Measurements from ENCODE around the gene AGBL4.
"Not testable (repeated sequence)": the region's sequence is repeated elsewhere in the genome, so short reads cannot be mapped to it uniquely, and the experiment has no call there.

Gene AGBL4

DNA sequence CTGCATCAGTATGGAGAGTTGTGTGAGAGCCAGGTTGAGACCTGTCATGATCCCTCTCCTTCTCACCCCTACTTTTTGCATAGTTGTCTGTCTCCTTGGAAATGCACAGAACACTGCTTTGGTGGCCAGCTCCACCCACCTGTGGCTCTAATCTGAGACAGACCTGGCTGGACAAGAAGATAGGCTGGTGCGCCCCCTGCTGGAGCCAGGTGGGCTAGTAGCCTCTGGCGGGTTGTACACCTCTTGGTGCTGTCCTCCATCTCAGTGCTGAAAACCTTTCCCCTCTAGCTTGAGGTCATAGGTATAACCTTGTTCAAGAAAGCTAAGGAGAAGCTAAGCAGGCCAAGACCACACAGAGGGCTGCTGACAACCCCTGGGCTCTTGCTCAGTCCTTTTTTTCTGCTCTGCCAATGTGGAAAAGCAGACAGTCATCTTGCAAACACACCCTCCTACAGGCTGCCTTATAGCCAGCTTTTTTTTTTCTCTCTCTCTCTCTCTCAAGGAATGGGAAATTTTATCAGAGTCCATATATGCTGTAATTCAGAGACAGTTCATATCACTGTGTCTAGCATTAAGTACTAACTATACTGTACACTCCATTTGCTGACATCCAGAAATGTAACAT, 1492.9 kb downstream of the AGBL4 start:
- Histone ChIP-seq H3K9ac (ENCODE audit: insufficient read length) (no peak overlapping the region), H3K27ac (no peak overlapping the region), H3K36me3 (ENCODE audit: insufficient read depth, low read length) (no peaks in the 10 kb centered on the region), H3K9me3 (ENCODE audit: low read depth, low read length) (no peaks in the 10 kb centered on the region), H3K4me3 (no peak overlapping the region)
- TF ChIP-seq EZH2 (IDR thresholded peaks at IDR 0.05) (no peak), FOXP2 (optimal IDR thresholded peaks at IDR 0.05; ENCODE audit: control extremely low read depth, extremely low read length, insufficient read depth) (no peak), POLR2AphosphoS5 (IDR thresholded peaks at IDR 0.05; ENCODE audit: borderline replicate concordance, low read depth, low read length) (no peak)
- DNase-seq (ENCODE audit: low read depth, low spot score) = no peak

DNA sequence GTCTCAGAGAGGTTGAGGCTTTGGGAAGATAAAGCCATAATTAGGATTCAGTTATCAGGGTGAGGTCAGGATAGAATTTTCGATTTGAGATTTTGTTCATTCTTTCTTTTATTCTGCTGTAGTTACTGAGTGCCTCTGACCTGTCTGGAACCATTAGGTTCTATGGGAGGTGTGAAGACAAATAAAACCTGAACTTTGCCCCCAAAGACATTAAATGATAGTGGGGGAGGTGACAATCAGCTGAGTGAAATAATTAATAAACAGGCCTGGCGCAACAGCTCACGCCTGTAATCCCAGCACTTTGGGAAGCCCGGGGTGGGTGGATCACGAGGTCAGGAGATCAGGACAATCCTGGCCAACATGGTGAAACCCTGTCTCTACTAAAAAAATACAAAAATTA, 1496.7 kb downstream of the AGBL4 start:
- DNase-seq (ENCODE audit: low read depth, low spot score) = no peak
- Histone ChIP-seq H3K9ac (ENCODE audit: insufficient read length) (no peak overlapping the region), H3K4me3 (no peak overlapping the region), H3K27ac (peak overlapping the region; percentile 3; the same call in 1 of the 2 replicates), H3K9me3 (ENCODE audit: low read depth, low read length) (no peaks in the 10 kb centered on the region), H3K36me3 (ENCODE audit: insufficient read depth, low read length) (no peaks in the 10 kb centered on the region)
- no peak for TF ChIP-seq EZH2 (IDR thresholded peaks at IDR 0.05)
- no peak for TF ChIP-seq POLR2AphosphoS5 (IDR thresholded peaks at IDR 0.05; ENCODE audit: borderline replicate concordance, low read depth, low read length)
- no peak for TF ChIP-seq FOXP2 (optimal IDR thresholded peaks at IDR 0.05; ENCODE audit: control extremely low read depth, extremely low read length, insufficient read depth)

DNA sequence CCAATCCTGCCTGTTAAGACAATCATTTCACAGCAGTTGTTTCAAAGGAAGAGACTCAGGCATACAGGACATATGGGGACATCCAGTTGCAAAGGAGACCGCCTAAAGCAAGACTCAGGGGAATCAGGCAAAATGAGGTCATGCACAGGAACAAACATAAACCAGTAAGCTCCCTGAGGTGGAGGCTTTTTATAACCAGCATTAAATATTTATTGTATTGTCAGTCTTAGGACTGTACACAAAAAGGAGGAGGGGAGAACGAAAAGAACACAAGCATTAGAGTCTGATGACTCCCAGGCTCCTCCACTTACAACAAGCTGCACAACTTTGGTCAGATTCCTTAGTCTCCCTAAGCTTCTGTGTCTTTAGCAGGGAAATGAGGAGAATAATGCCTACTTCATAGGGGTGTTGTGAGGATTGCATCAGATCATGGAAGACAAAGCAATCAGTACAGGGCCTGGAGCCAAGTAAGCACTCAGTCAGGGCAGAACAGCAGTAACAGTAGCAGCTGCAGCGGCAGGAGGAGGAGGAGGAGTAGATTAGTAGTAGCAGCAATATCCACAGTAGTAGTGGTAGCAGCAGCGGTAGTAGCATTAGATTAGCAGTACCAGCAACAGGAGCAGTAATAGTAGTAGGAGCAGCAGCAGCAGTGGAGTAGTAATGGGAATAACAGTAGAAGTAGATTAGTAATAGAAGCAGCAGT, 1497.6 kb downstream of the AGBL4 start:
- H3K36me3 ChIP-seq (ENCODE audit: insufficient read depth, low read length) = no peaks in the 10 kb centered on the region
- H3K9ac ChIP-seq (ENCODE audit: insufficient read length) = no peak overlapping the region
- TF ChIP-seq FOXP2 (optimal IDR thresholded peaks at IDR 0.05; ENCODE audit: control extremely low read depth, extremely low read length, insufficient read depth) (no peak), POLR2AphosphoS5 (IDR thresholded peaks at IDR 0.05; ENCODE audit: borderline replicate concordance, low read depth, low read length) (no peak), EZH2 (IDR thresholded peaks at IDR 0.05) (no peak)
- peak overlapping the region; percentile 10; the same call in 1 of the 2 replicates for H3K27ac ChIP-seq
- DNase-seq (ENCODE audit: low read depth, low spot score) = no peak
- H3K9me3 ChIP-seq (ENCODE audit: low read depth, low read length) = no peaks in the 10 kb centered on the region
- peak overlapping the region; percentile 24; the same call in 1 of the 2 replicates for H3K4me3 ChIP-seq

DNA sequence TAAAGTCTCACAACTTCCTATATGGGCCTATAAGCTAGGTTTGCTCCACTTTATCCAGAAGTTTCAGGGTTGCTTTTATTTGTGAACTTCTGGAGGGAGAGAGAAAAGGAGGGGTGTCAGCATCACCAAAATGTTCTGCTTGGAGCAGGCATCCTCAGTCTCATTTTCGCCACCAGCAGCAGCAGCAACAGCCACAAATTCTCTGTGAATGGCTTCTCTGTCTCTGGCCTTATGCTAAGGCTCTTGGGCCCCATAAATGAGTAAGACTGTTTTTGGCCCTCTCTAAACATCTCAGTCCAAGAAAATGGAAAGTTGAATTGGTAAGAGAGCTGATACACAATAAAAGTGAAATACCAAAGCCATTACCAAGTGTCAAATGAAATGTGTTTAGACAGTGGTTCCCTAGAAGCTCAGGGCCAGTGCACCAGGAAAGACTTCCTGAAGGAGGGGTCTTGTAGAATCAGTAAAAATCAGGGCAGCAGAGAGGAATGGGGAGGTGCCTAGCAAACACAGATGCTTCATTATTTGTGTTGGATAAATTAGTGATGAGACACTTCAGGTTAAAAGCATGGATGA, 1498.8 kb downstream of the AGBL4 start:
- no peak overlapping the region for H3K27ac ChIP-seq
- no peaks in the 10 kb centered on the region for H3K9me3 ChIP-seq (ENCODE audit: low read depth, low read length)
- H3K36me3 ChIP-seq (ENCODE audit: insufficient read depth, low read length) = no peaks in the 10 kb centered on the region
- H3K4me3 ChIP-seq = no peak overlapping the region
- no peak for DNase-seq (ENCODE audit: low read depth, low spot score)
- TF ChIP-seq EZH2 (IDR thresholded peaks at IDR 0.05) = no peak
- TF ChIP-seq FOXP2 (optimal IDR thresholded peaks at IDR 0.05; ENCODE audit: control extremely low read depth, extremely low read length, insufficient read depth) = no peak
- TF ChIP-seq POLR2AphosphoS5 (IDR thresholded peaks at IDR 0.05; ENCODE audit: borderline replicate concordance, low read depth, low read length) = no peak
- no peak overlapping the region for H3K9ac ChIP-seq (ENCODE audit: insufficient read length)

DNA sequence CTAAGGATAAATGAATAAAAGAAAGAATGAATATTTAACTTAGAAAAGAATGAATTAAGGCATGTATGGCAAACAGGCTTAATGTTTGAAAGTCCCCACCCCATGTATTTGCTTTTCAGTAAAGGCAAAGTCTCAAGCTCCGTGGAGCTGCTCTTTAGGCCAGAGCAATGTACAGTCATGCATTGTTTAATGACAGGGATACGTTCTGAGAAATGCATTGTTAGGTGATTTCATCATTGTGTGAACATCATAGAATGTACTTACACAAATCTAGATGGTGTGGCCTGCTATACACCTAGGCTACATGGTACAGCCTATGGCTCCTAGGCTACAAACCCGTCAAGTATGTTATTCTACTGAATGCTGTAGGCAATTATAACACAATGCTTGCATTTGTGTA, 1500.2 kb downstream of the AGBL4 start:
- no peak overlapping the region for H3K9ac ChIP-seq (ENCODE audit: insufficient read length)
- TF ChIP-seq EZH2 (IDR thresholded peaks at IDR 0.05) = no peak
- TF ChIP-seq POLR2AphosphoS5 (IDR thresholded peaks at IDR 0.05; ENCODE audit: borderline replicate concordance, low read depth, low read length) = no peak
- TF ChIP-seq FOXP2 (optimal IDR thresholded peaks at IDR 0.05; ENCODE audit: control extremely low read depth, extremely low read length, insufficient read depth) = no peak
- DNase-seq (ENCODE audit: low read depth, low spot score) = no peak
- H3K36me3 ChIP-seq (ENCODE audit: insufficient read depth, low read length) = no peaks in the 10 kb centered on the region
- no peaks in the 10 kb centered on the region for H3K9me3 ChIP-seq (ENCODE audit: low read depth, low read length)
- no peak overlapping the region for H3K27ac ChIP-seq
- H3K4me3 ChIP-seq = no peak overlapping the region

DNA sequence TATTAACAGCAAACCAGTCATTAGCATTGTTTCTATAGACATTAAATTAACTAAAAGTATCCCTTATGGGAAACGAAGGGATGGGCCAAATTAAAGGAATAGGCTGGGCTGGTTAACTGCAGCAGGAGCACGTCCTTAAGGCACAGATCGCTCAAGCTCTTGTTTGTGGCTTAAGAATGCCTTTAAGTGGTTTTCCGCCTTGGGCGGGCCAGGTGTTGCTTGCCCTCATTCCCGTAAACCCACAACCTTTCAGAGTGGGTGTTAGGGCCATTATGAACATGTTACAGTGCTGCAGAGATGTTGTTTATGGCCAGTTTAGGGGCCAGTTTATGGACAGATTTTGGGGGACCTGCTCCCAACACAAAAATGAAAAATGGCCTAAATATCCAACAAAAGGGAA, 1503.9 kb downstream of the AGBL4 start:
- H3K4me3 ChIP-seq; DNase-seq (ENCODE audit: low read depth, low spot score); H3K9me3 ChIP-seq (ENCODE audit: low read depth, low read length); H3K27ac ChIP-seq; H3K9ac ChIP-seq (ENCODE audit: insufficient read length); H3K36me3 ChIP-seq (ENCODE audit: insufficient read depth, low read length): not testable (repeated sequence)

DNA sequence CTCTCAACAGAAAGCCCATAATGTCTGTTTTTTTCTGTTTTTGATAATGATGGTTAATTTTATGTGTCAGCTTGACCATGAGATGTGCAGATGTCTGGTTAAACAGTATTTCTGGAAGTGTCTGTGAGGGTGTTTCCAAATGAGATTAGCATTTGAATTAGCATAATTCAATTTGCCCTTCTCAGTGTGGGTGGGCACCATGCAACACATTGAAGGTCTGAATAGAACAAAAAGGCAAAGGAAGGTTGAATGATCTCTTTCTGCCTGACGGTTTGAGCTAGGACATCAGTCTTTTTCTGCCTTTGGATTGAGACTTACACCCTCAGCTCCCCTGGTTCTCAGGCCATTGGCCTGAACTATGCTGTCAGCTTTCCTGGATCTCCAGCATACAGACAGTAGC, 1516.9 kb downstream of the AGBL4 start:
- H3K4me3 ChIP-seq = no peak overlapping the region
- no peak for TF ChIP-seq FOXP2 (optimal IDR thresholded peaks at IDR 0.05; ENCODE audit: control extremely low read depth, extremely low read length, insufficient read depth)
- TF ChIP-seq POLR2AphosphoS5 (IDR thresholded peaks at IDR 0.05; ENCODE audit: borderline replicate concordance, low read depth, low read length) = no peak
- no peak for TF ChIP-seq EZH2 (IDR thresholded peaks at IDR 0.05)
- no peak for DNase-seq (ENCODE audit: low read depth, low spot score)
- H3K9ac ChIP-seq (ENCODE audit: insufficient read length) = no peak overlapping the region
- H3K27ac ChIP-seq = no peak overlapping the region
- no peaks in the 10 kb centered on the region for H3K9me3 ChIP-seq (ENCODE audit: low read depth, low read length)
- no peaks in the 10 kb centered on the region for H3K36me3 ChIP-seq (ENCODE audit: insufficient read depth, low read length)

DNA sequence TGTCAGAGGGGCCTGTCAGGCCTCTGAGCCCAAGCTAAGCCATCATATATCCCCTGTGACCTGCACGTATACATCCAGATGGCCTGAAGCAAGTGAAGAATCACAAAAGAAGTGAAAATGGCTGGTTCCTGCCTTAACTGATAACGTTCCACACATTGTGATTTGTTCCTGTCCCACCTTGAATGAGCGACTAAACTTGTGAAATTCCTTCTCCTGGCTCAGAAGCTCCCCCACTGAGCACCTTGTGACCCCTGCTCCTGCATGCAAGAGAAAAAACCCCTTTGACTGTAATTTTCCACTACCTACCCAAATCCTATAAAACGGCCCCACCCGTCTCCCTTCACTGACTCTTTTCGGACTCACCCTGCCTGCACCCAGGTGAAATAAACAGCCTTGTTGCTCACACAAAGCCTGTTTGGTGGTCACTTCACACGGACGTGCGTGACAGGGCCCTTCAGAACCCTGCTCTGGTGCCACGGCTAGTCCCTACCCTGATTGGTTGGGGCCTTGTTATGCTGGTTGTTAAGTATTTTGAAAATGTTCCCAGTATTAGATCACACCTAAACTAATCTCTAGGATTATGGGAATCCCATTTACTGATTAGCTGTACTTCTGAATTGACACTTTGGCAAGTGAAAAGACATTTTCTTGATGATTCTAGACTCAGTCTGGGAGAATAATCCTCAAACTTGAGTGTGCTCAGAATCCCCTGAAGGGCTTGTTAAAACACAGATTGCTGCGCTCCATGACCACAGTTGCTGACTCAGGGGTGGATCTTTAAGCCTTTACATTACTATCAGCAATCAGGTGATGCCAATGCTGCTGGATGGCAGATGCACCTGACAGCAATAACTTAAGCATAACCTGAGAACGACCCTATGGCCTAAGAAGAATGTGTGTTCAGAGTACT, 1523.0 kb downstream of the AGBL4 start:
- Histone ChIP-seq H3K4me3 (no peak overlapping the region), H3K9me3 (ENCODE audit: low read depth, low read length) (no peaks in the 10 kb centered on the region), H3K9ac (ENCODE audit: insufficient read length) (no peak overlapping the region), H3K27ac (no peak overlapping the region), H3K36me3 (ENCODE audit: insufficient read depth, low read length) (no peaks in the 10 kb centered on the region)
- no peak for TF ChIP-seq EZH2 (IDR thresholded peaks at IDR 0.05)
- DNase-seq (ENCODE audit: low read depth, low spot score) = no peak

Measured in SK-N-MC (cell line).